BE2C (cell line): ENCODE results near the gene MYO9B.

Experiments used
- DNase-seq: peaks from one replicate; pipeline ENCODE4 v3.0.0-alpha.2; 2020
- H3K27me3 ChIP-seq: fragments of 250-450 bp; sonication (Bioruptor Pico); 2 replicates; pipeline ENCODE4 v1.5.1; 2020; ENCODE audit warnings: mild to moderate bottlenecking
- H3K36me3 ChIP-seq: fragments of 250-450 bp; sonication (Bioruptor Pico); 2 replicates; pipeline ENCODE4 v1.5.1; 2020; ENCODE audit warnings: mild to moderate bottlenecking
- H3K4me1 ChIP-seq: fragments of 250-450 bp; sonication (Bioruptor Pico); 2 replicates; pipeline ENCODE4 v1.5.1; 2020
- H3K4me3 ChIP-seq: 2 replicates; pipeline ENCODE4 v1.5.1; 2011; ENCODE audit warnings: low read depth, low read length
- H3K9me3 ChIP-seq: fragments of 250-450 bp; sonication (Bioruptor Pico); 2 replicates; pipeline ENCODE4 v1.5.1; 2020
- TF ChIP-seq, protein P1 (sequence below): IDR thresholded peaks from 2 replicates; pipeline ENCODE4 v1.5.1; 2012; ENCODE audit warnings: mild to moderate bottlenecking, low read depth, low read length

MYO9B gene

DNA sequence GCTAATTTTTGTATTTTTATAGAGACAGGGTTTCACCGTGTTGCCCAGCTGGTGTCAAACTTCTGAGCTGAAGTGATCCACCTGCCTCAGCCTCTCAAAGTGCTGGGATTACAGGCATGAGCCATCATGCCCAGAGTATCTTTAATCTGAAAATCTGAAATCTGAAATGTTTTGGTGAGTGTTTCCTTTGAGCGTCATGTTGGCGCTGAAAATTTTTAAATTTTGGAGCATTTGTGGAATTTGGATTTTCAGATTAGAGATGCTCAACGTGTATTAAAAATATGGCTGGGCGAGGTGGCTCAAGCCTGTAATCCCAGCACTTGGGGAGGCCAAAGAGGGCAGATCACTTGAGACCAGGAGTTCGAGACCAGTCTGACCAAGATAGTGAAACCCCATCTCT is 43.8 kb upstream of the MYO9B start:
- TF ChIP-seq, protein P1, sequence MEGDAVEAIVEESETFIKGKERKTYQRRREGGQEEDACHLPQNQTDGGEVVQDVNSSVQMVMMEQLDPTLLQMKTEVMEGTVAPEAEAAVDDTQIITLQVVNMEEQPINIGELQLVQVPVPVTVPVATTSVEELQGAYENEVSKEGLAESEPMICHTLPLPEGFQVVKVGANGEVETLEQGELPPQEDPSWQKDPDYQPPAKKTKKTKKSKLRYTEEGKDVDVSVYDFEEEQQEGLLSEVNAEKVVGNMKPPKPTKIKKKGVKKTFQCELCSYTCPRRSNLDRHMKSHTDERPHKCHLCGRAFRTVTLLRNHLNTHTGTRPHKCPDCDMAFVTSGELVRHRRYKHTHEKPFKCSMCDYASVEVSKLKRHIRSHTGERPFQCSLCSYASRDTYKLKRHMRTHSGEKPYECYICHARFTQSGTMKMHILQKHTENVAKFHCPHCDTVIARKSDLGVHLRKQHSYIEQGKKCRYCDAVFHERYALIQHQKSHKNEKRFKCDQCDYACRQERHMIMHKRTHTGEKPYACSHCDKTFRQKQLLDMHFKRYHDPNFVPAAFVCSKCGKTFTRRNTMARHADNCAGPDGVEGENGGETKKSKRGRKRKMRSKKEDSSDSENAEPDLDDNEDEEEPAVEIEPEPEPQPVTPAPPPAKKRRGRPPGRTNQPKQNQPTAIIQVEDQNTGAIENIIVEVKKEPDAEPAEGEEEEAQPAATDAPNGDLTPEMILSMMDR, result no peak
- Histone ChIP-seq H3K4me3 (no peak overlapping the region), H3K4me1 (no peaks in the 10 kb centered on the region), H3K36me3 (no peaks in the 10 kb centered on the region), H3K27me3 (peaks cover 8% of the 10 kb centered on the region), H3K9me3 (no peaks in the 10 kb centered on the region)
- DNase-seq, result no peak

DNA sequence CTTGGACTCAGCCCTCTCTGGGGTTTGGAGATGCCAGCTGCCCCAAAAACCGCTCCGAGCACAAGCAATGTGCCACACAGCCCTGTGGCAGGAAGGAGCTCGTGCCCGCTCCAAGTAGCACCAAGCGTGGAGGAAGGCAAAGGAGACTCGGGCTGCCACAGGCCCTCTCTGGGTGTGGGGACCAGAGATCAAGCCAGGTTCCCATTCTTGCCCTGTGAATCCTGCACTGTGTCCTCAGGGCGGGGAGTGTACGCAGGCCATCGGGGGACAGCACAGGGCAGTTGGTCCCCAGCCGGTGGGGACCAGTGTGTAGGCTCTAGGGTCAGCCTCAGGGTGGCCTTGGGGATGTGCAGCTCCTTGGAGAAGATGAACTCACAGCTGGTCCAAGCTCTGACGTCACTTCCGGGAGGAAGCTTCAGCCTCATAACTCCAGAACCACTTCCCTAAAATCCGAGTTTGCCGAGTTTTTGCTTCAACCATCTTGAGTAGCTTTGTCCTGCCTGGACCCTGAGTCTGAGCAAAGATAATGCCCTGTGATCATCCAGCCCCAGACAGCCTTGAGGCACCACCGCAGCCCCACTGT is 39.6 kb upstream of the MYO9B start:
- TF ChIP-seq, protein P1, result no peak
- no peak overlapping the region for H3K4me3 ChIP-seq
- no peaks in the 10 kb centered on the region for H3K9me3 ChIP-seq
- no peaks in the 10 kb centered on the region for H3K36me3 ChIP-seq
- DNase-seq, result no peak
- H3K27me3 ChIP-seq, result peaks cover 2% of the 10 kb centered on the region
- no peaks in the 10 kb centered on the region for H3K4me1 ChIP-seq

DNA sequence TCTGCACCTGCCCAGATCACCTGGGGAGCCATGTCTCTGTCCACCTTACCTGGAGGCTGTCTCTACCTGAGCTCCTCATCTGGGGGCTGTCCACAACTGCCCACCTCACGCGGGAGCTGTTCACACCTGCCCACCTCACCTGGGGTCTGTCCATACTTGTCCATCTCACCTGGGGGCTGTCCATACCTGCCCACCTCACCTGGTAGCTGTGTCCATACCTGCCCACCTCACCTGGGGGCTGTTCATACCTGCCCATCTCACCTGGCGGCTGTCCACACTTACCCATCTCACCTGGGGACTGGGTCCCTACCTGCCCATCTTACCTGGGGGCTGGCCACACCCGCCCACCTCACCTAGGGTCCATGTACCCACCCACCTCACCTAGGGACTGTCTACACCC is 38.9 kb upstream of the MYO9B start:
- Histone ChIP-seq H3K27me3 (no peaks in the 10 kb centered on the region), H3K4me3 (no peak overlapping the region), H3K36me3 (no peaks in the 10 kb centered on the region), H3K4me1 (no peaks in the 10 kb centered on the region), H3K9me3 (no peaks in the 10 kb centered on the region)
- TF ChIP-seq, protein P1, result no peak
- DNase-seq, result no peak

DNA sequence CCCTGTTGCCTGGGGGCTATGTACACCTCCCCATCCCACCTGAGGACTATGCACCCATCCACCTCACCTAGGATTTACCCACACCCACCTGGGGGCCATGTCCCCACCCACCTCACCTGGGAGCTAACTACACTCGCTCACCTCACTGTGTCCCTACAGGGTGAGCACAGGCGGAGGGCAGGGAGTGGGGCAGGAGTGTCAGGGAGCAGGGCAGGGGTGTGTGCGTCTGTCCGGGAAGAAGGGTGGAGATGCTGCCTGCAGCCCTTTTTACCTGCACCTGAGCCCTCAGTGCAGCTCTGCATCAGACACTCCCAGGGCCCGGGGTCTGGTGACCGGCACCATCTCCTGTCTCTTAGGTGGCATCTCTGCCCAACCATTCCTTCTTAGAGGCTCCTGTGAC is 38.4 kb upstream of the MYO9B start:
- Histone ChIP-seq H3K9me3 (no peaks in the 10 kb centered on the region), H3K4me1 (no peaks in the 10 kb centered on the region), H3K4me3 (no peak overlapping the region), H3K27me3 (no peaks in the 10 kb centered on the region; the same call in 1 of the 2 replicates), H3K36me3 (no peaks in the 10 kb centered on the region)
- DNase-seq, result no peak
- TF ChIP-seq, protein P1, result no peak

DNA sequence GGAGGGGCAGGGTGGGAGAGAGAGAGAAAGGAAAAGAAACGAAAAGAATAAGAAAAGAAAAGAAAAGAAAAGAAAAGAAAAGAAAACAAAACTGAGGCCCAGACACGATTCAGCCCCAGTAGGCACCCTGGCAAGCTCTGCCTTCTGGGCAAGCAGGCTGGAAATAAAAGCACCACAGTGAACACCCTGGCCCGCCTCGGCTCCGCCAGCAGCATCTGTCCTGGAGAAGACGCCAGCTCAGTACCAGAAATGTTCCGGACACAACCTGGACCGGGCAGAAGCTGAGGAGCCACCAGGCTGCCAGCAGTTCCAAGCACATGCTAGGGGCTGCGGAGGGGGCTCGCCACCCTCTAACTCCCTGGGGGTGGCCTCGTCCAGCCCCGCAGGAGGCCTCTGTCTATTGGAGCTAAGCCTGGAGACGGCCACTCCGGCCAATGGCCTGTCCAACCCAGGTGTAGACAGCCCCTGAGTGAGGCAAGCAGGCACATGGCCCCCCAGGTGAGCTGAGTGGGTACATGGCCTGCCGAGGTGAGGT is 37.5 kb upstream of the MYO9B start:
- Histone ChIP-seq H3K4me3 (no peak overlapping the region), H3K36me3 (no peaks in the 10 kb centered on the region), H3K4me1 (no peaks in the 10 kb centered on the region), H3K9me3 (no peaks in the 10 kb centered on the region), H3K27me3 (peaks cover 3% of the 10 kb centered on the region; the same call in 1 of the 2 replicates)
- DNase-seq, result no peak
- TF ChIP-seq, protein P1, result no peak

DNA sequence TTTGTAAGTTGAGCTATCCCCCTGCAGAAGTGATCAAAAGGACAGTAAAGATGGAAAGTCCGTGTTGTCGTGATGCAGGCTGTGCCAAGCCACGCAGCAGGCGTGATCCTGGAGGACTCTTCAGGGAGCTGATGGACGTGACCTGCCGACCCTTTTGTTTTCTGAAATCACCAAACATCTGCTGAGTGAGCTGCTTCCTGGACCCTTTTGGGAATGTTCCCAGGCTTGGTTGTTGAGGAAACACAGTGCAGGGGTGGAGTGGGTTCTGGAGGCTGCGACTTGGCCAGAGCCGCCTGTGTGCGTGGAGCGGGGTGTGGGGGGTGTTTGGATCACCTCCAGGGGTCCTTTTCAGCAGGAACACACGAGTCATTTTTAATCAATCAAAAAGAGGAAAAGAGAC is 33.6 kb upstream of the MYO9B start:
- Histone ChIP-seq H3K27me3 (peaks cover 3% of the 10 kb centered on the region; the same call in 1 of the 2 replicates), H3K9me3 (no peaks in the 10 kb centered on the region), H3K4me3 (no peak overlapping the region), H3K4me1 (no peaks in the 10 kb centered on the region), H3K36me3 (no peaks in the 10 kb centered on the region)
- DNase-seq, result no peak
- TF ChIP-seq, protein P1, result no peak
